Measurements from ENCODE around the gene CTU1. TPM values are rescaled to one million over a fixed set of nuclear protein-coding genes. Genes with fewer than 3 reads are reported as not detected.

Gene CTU1
- total and polyA plus RNA-seq, 12 donors = 2.0 to 5.6 (median 3.2) TPM

- ATAC-seq (no peak), DNase-seq (no peak)
- WGBS, 2 donors = 62 to 70% methylated on average over 6 of the region's 6 CpGs
- intact Hi-C loops (cut with DNase I) = no loop called here
- H3K4me3 ChIP-seq = peak overlapping the region in 2 of 10 donors; percentile 6 to 55
- no peaks in the 10 kb centered on the region for H3K9me3 ChIP-seq
- peaks cover 0 to 86% (median 10%) of the 10 kb centered on the region in 9 donors for H3K4me1 ChIP-seq
- no peak for TF ChIP-seq CTCF (IDR thresholded peaks at IDR 0.05)
- peaks cover 0 to 38% (median 6%) of the 10 kb centered on the region in 7 donors for H3K27me3 ChIP-seq
- peak overlapping the region in 5 of 10 donors; percentile 19 to 94 (median 34) for H3K27ac ChIP-seq
- H3K36me3 ChIP-seq = peaks cover 0 to 17% (median 0%) of the 10 kb centered on the region in 9 donors
Measured at GRCh38 chr19:51127032-51127431, 18.8 kb upstream of the CTU1 start.

GRCh38 chr19:51125421-51126075 is 17.3 kb upstream of the CTU1 start:
- peak overlapping the region in 6 of 10 donors; percentile 26 to 94 (median 31) for H3K27ac ChIP-seq
- DNase-seq (no peak), ATAC-seq (no peak)
- intact Hi-C loops (cut with DNase I) = no loop called here
- 90 to 93% methylated on average over 16 of the region's 16 CpGs for WGBS, 2 donors
- peak overlapping the region in 6 of 10 donors; percentile 5 to 55 (median 14) for H3K4me3 ChIP-seq
- H3K27me3 ChIP-seq = peaks cover 0 to 32% (median 6%) of the 10 kb centered on the region in 7 donors
- peaks cover 0 to 86% (median 6%) of the 10 kb centered on the region in 9 donors for H3K4me1 ChIP-seq
- no peak for TF ChIP-seq CTCF (IDR thresholded peaks at IDR 0.05)
- H3K9me3 ChIP-seq = no peaks in the 10 kb centered on the region
- H3K36me3 ChIP-seq = peaks cover 0 to 14% (median 0%) of the 10 kb centered on the region in 9 donors

GRCh38 chr19:51124729-51125128 is 16.5 kb upstream of the CTU1 start, which contains the start of gene SIGLEC9:
Gene SIGLEC9 (plus strand): TSS chr19:51124906. CDS start chr19:51124975, 69 bp downstream.
- H3K4me3 ChIP-seq = peak within 1 kb of the TSS in 6 of 10 donors; percentile 5 to 55 (median 14)
- peak; percentile 38 to 61 for DNase-seq
- H3K4me1 ChIP-seq = peaks cover 0 to 86% (median 6%) of the 10 kb centered on the region in 9 donors
- H3K27me3 ChIP-seq = peaks cover 0 to 29% (median 6%) of the 10 kb centered on the region in 7 donors
- peak within 1 kb of the TSS in 7 of 10 donors; percentile 30 to 94 (median 34) for H3K27ac ChIP-seq
- intact Hi-C loops (cut with DNase I) = no loop called here
- peak; percentile 31 to 48 (median 45) for ATAC-seq
- 55% methylated on average over 14 of the region's 14 CpGs for WGBS, 2 donors
- H3K36me3 ChIP-seq = peaks cover 0 to 6% (median 0%) of the 10 kb centered on the region in 9 donors
- H3K9me3 ChIP-seq = no peaks in the 10 kb centered on the region
- TF ChIP-seq CTCF (IDR thresholded peaks at IDR 0.05) = no peak

GRCh38 chr19:51124216-51124615 is 16.0 kb upstream of the CTU1 start:
- Histone ChIP-seq H3K4me1 (peaks cover 0 to 86% (median 6%) of the 10 kb centered on the region in 9 donors), H3K9me3 (no peaks in the 10 kb centered on the region), H3K36me3 (peaks cover 0 to under 1% (median 0%) of the 10 kb centered on the region in 9 donors), H3K27me3 (peaks cover 0 to 28% (median 6%) of the 10 kb centered on the region in 7 donors), H3K4me3 (peak overlapping the region in 1 of 10 donors; percentile 55), H3K27ac (peak overlapping the region in 3 of 10 donors; percentile 30 to 94 (median 41))
- intact Hi-C loops (cut with DNase I) = no loop called here
- 83 to 85% methylated on average over 9 of the region's 9 CpGs for WGBS, 2 donors
- DNase-seq = no peak
- TF ChIP-seq CTCF (IDR thresholded peaks at IDR 0.05) = no peak
- no peak for ATAC-seq

All from heart right ventricle (tissue), 16 donors.